ENCODE measurements around the gene ARHGAP24.

Gene ARHGAP24

GRCh38 chr4:85580489-85580888 is 105.5 kb downstream of the ARHGAP24 start:
- DNase-seq (ENCODE audit: low spot score): no peak

DNA sequence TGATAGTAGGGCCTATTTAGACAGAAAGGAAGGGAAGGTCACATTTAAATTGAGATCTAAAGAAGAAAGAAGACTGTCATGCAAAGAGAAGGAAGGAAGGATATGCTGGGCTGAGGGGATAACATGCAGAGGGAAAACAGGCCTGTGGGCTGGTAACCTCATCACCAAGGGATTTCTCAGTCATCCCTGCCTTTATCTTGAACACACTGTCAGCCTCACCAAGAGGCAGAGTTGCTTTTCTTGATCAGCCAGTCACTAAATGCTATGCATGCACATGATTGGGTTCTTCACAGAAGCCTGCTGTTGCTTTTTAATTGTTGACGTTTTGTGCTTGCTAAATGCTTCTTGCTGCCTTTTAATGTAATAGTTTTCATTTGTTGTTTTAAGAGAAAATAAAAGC is 113.0 kb downstream of the ARHGAP24 start:
- DNase-seq (ENCODE audit: low spot score): no peak

DNA sequence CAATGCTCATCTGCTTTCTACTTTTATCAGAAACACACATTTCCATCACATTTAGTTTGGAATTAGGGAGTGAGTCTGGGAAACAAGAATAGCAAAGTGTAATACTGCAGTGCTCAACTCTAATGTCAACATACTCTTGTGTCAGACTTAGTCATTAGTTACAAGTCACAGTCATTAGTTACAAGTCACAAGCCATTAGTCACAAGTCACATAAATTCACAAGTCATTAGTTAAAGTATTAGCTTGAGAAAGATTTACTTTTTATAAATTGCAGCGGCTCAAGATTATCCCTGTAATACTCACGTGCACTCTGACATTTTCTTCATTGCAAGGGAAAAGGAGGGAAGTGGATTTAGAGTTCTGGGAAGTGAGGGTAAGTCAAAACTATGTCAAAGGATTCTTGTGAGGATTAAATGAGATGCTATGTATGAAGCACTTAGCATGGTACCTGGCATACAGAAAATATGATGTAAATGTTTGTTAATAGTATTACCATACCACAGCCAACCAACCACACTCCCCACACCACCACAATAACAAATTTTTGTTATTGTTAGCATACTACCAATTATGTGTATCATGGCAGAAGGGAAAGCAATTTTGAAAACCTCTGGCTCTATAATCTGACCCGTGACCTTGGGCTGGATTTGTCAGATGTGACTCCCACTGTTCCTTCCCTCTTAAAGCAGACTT is 116.6 kb downstream of the ARHGAP24 start:
- DNase-seq (ENCODE audit: low spot score): no peak

DNA sequence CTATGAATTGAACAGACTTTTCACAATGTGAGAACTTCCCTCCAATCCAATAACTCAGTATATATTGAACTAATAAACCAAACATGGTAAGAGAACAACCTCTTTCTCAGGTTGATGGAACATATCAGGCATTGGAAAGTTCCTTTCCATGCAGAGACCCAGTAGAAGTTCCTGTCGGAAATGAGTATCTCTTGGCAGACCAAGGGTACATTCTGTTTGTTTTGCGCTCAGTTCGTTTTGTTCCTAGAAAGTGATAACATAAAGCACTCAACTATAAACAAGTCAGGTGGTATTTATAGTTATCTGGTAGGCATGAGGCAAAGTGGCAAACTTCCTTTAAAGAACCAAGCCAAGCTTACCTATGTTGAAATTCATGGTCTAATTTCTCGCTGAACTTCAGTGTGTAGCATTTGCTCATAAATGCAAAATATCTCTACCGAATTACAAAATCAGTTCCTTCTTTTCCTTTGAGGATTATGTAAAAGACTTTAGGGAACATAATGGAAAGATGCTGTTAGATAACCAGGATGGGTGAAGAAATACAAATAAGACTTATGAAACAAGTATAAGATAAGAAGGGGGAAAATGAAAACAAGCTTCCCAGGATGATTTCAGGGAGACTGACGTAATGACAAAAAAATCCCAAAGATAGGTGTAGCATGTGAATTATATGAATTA is 120.3 kb downstream of the ARHGAP24 start:
- DNase-seq (ENCODE audit: low spot score): no peak

DNA sequence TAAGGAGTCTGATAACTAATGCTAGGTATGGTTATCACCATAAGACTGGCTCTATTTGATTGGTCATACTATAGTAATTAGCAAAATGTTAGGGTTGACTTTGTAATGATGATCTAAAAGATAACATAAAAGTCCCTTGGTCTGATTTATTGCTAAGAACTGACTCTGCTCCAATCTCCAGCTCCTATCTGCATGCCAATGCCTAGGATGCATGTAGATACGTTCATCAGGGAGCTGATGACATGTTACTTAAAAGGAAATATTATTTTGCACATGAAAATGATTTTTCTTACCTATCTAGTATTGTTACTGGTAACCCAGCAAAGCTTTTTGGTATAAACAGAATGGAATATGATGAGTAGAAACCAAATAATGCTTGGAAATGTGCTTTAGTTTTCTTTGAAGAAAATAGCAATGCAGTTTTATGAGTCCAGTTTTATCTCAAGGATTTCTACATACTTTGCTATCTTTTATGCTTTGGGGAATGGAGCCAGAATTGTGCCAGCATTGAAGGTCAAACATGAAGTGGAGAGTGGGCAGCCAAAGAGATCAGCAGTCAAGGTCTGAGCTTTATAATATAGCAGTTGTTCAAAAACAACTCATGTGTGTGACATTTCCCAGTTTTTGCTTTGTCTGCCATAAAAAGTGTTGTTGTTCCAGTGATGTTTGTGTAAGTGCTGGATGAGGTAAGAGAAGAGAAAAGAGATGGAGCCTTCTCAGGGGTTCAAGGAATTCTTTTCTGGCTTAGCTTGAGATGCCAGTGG is 121.0 kb downstream of the ARHGAP24 start:
- no peak for DNase-seq (ENCODE audit: low spot score)

DNA sequence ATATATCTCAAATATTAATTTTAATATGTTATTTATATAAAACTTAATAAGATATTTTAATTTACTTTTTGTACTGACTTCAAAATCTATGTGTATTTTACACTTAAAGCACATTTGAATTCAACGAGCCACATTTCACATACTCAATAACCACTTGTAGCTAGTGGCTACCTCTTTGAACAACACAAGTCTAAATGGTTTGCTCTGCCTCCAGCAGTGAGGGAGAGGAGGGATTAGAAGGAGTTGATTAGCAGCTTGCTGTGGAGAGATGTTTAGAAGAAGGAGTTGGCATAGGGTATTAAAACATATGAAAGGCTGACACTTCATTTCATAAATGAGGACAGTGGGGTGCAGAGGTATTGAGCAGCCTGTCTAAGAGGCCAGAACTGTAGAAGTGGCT is 124.0 kb downstream of the ARHGAP24 start:
- no peak for DNase-seq (ENCODE audit: low spot score)

GRCh38 chr4:85600501-85600900 is 125.6 kb downstream of the ARHGAP24 start:
- DNase-seq (ENCODE audit: low spot score): no peak

- no peak for DNase-seq (ENCODE audit: low spot score)
Observed at GRCh38 chr4:85603437-85604336, 128.7 kb downstream of the ARHGAP24 start.

DNA sequence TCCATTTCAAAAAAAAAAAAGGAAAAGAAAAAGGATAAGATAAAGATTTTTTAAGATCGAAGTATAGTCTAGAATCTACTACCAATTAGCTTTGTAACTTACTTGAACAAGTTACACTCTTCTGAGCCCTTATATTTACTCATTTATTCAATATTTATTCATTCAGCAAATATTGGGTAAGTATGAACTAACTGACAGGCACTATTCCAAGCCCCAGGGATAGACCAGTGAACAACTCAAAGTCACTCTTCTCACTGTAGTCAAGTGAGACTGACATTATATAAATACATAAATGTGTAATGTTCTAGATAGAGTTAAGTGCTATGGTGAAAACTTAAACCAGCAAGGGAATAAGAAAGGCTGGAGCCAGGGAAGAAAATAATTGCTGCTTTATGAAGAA is 131.6 kb downstream of the ARHGAP24 start:
- DNase-seq (ENCODE audit: low spot score): no peak

DNA sequence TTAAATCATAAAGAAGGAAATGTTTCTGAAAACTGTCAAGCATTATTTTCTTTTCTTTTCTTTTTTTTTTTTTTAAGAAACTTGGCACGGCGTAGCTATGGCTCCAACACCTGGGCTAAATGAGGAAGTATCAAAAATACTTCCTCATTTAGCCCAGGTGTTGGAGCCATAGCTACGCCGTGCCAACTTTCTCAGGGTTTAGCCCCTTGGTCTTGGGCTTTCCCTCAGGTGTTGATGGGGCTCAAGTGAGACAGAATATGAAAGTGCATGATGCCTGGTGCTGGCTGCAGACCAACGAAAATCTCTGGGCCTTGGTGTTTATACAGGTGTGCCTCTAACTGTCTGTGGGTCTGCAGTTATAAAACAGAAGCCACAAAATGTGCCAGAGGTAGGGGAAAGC is 132.7 kb downstream of the ARHGAP24 start:
- no peak for DNase-seq (ENCODE audit: low spot score)

GRCh38 chr4:85610450-85610849 is 135.5 kb downstream of the ARHGAP24 start:
- DNase-seq (ENCODE audit: low spot score): no peak

DNA sequence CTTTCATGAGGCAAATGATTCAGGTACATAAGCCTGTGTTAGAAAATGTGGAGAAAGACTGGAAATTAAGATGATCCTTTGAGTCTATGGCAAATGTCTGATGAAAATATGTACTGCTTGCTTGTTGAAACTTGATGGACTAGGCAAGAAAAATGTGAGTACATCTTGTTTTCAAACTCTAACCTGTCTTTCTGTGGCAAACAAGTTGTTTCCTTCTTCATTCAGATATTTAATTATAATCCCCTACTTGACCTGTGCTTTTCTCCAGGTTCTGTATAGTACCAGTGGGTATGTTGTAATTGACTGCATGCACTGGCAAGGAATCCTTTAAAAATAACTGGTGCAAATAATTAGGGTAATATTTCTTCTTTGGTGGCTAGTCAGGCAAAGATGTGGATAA is 136.7 kb downstream of the ARHGAP24 start:
- DNase-seq (ENCODE audit: low spot score): no peak

- no peak for DNase-seq (ENCODE audit: low spot score)
Observed at GRCh38 chr4:85613901-85614300, 139.0 kb downstream of the ARHGAP24 start.

DNA sequence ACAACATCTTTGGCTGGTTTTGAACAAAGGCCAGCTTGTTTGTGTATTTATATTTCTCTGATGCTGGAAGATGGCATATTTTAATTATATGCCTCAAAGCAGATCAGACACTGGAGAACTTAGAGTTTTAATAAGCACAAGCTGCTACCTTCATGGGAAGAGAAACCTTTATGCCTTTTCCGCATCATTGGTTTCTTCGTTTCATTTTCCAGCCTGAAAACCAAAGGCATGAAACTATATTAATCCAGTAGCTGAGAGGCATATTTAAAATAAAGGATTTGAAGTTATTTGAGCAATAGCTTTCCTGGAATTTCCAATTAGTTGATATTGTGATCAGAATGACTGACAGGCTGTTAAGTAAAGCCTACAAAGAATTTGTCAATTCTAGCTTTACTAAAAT is 141.0 kb downstream of the ARHGAP24 start:
- no peak for DNase-seq (ENCODE audit: low spot score)

- DNase-seq (ENCODE audit: low spot score): no peak
Observed at GRCh38 chr4:85617202-85617601, 142.3 kb downstream of the ARHGAP24 start.

- DNase-seq (ENCODE audit: low spot score): no peak
Observed at GRCh38 chr4:85632981-85633380, 158.0 kb downstream of the ARHGAP24 start.

DNA sequence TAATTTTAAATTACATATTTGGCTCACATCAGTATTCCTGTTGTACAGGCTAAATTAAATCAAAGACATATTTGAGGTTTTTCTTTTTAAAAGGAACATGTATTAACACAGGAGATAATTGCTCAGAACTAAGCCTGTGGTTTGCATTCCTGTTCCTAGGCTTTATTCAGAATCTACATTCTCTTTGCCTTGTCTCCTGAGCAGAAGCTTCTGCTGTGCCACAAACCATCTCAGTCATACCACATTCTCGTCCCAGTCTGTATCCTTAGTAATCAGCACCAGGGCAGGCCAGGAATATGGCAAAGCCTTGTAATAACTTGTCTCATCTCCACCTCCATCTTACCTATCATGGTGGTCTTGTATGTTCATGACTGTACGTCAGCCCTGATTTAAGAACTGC is 162.8 kb downstream of the ARHGAP24 start:
- no peak for DNase-seq (ENCODE audit: low spot score)

DNA sequence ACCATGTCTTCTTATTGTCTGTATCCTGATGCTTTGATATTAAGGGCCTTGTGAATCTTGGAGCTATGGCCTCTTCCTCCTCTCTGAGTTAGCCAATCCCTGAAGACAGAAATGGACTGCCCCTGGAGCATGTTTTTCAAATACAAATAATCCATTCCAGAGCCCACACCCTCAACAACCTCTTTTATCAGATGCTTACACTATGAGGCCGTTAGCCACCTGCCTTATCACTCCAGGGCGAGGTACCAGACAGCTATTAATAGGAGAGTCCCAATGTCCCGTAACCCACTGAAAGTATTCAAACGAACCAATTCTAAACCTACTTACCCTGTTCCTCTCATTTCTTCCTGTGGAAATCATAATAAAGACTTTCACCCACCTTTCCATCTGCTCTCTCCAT is 165.0 kb downstream of the ARHGAP24 start:
- no peak for DNase-seq (ENCODE audit: low spot score)

DNA sequence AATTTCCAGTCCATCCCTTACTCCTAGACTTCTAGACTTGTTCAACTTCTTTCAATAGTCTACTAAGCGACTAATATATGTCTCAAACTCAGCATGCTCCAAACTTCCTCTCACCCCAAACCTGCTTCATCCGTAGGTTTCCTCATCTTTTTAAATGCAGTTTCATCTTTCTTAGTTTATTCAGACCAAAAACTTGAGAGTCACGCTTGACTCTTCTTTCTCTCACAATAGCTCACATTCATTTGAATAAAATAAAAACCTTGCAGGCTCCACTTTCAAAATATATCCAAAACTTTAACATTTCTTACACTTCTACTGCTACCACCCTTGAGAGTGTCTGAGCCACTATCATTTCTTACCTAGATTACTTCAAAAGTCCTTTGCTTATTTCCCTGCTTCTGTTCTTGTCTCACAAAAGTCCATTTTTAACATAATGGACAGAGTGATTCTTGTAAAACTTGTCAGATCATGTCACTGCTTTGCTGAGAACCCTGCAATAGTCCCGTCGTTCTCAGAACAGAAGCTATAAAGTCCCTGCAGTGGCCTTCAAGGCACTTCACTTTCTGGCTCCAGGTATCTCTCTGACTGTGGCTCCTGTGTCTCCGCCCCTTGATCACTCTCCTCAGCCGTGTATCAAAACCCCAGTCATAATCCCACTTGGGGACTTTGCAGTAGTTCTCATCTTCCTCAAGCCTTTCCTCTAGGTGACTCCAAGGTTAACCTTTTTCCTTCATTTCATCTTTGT is 167.6 kb downstream of the ARHGAP24 start:
- no peak for DNase-seq (ENCODE audit: low spot score)

GRCh38 chr4:85644061-85644460 is 169.1 kb downstream of the ARHGAP24 start:
- no peak for DNase-seq (ENCODE audit: low spot score)

DNA sequence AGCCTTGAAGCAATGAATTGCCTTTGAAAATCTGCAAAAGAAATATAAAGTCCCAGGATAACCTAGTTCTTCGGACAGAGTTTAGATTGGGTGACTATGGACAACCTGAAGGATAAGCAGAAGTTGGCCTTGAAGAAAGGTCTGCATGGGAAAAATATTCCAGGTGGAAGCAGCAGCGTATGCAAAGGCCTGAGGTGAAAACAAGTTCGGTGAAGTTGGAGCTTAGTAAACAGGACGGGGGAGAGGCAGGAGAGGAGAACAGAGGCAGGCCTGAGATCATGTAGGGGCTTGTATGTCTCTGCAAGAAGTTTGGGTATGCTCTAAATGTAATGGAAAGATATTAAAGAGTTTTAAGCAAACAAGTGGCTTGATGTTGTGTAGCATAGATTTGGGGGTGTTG is 176.0 kb downstream of the ARHGAP24 start:
- DNase-seq (ENCODE audit: low spot score): no peak

All from AG20443 (cell line).